Colonic mucosa (tissue), 4 donors: ENCODE results near the gene SNUPN. TPM values are rescaled to one million over a fixed set of nuclear protein-coding genes. Genes with fewer than 3 reads are reported as not detected.

Experiments
- DNase-seq: peaks from one replicate; pipeline ENCODE4 v3.0.0-alpha.2; 2020
- H3K27ac ChIP-seq: fragments of 200-600 bp; one replicate; pipeline ENCODE4 v1.8.0; 2021
- H3K27me3 ChIP-seq: fragments of 200-600 bp; one replicate; pipeline ENCODE4 v1.8.0; 2021
- H3K36me3 ChIP-seq: fragments of 200-600 bp; one replicate; pipeline ENCODE4 v1.8.0; 2021
- H3K4me1 ChIP-seq: fragments of 200-600 bp; one replicate; pipeline ENCODE4 v1.8.0; 2021; ENCODE audit warnings: mild to moderate bottlenecking
- H3K4me3 ChIP-seq: fragments of 200-600 bp; one replicate; pipeline ENCODE4 v1.8.0; 2021
- H3K9ac ChIP-seq, 2 donors: one replicate each; pipeline ENCODE4 v1.7.0; 2013; ENCODE audit warnings: control low read depth in 2 of 2, low read depth in 2 of 2, low read length in 2 of 2
- H3K9me3 ChIP-seq: fragments of 200-600 bp; one replicate; pipeline ENCODE4 v1.8.0; 2021
- CTCF ChIP-seq: fragments of 200-600 bp; IDR thresholded peaks from one replicate; pipeline ENCODE4 v1.8.0; 2022; ENCODE audit warnings: antibody characterized with exemption, mild to moderate bottlenecking
- intact Hi-C: fragments of 100-400 bp; cut with DNase I; formaldehyde crosslinking; loops from one replicate; pipeline ENCODE4 v1.14.1; 2022
- total RNA-seq, 2 donors: library from RNA; stranded (reverse); fragmentation: NEBNext Ultra II Directional in 1 of 2; extraction: Animal tissue kit (Norgen Biotek cat#: 25700) in 1 of 2; gene quantifications; one replicate each; pipeline ENCODE4 v1.2.1, GENCODE V29; 2021
- donor health status: healthy.
- donor health status: DM: no; HTN: no; CAD: no.
- donor health status: DM: no; HTN: no; CAD: no.

SNUPN gene
- total RNA-seq, result 10 to 100 TPM; 19.1 to 20.7 TPM

- H3K4me3 ChIP-seq, result peak within 1 kb of the TSS; percentile 81
- H3K9ac ChIP-seq, result peak within 1 kb of the TSS; percentile 83 to 91
- H3K9me3 ChIP-seq, result no peaks in the 10 kb centered on the region
- H3K27ac ChIP-seq, result peak within 1 kb of the TSS; percentile 91
- no peaks in the 10 kb centered on the region for H3K36me3 ChIP-seq
- no peak for TF ChIP-seq CTCF
- intact Hi-C loops, result no loop called here
- H3K4me1 ChIP-seq, result no peaks in the 10 kb centered on the region
- H3K27me3 ChIP-seq, result no peaks in the 10 kb centered on the region
- peak; percentile 96 for DNase-seq
These were observed at the start of gene SNUPN for GRCh38 chr15:75625542-75626347. Gene SNUPN (minus strand): TSS chr15:75625725. CDS start chr15:75621051, 4,674 bp downstream.

GRCh38 chr15:75674366-75674765, 48.8 kb upstream of the SNUPN start:
- DNase-seq, result no peak
- Histone ChIP-seq H3K27me3 (no peaks in the 10 kb centered on the region), H3K4me1 (no peaks in the 10 kb centered on the region), H3K9ac (no peak overlapping the region), H3K27ac (no peak overlapping the region), H3K36me3 (no peaks in the 10 kb centered on the region), H3K4me3 (no peak overlapping the region), H3K9me3 (no peaks in the 10 kb centered on the region)
- no peak for TF ChIP-seq CTCF
- intact Hi-C loops, result no loop called here

DNA sequence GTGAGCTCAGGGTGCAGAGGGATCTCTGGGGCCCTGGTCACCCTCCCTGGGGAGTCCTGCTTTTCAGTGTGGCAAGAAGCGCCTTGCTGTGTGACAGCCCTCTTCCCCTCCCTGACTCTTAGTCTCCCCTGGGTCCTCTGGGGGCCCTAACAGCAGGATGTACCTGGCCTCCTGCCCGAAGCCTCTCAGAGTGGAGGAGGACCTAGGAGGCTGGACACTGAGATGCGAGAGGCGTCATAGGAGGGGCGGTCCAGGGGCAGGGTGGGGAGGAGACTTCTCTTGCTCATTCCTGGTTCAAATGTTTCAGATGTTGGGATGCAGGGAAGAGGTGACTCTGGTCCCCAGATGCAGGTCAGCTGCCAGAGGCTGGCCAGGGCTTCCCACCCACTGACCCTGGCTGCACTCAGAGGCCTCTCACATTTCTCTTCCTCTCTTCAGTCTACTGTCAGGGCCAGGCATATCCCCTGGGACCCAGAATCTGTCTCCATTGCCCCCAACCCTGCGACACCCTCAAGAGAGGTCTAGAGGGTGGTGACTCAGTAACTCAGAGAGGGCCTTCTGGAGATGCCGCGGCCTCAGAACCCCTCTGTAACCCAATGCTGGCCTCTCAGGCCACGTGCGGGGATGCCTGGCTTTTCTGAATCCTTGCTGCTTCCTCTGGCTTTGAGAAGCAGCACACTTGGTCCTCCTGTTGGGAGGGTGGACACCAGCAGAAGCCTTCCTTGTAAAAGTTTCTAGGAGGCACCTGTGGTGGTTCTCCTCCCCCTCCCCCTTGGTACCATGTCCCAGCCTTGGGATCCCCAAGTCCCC, 48.1 kb upstream of the SNUPN start:
- H3K4me1 ChIP-seq, result no peaks in the 10 kb centered on the region
- intact Hi-C loops, result no loop called here
- H3K4me3 ChIP-seq, result no peak overlapping the region
- H3K27me3 ChIP-seq, result no peaks in the 10 kb centered on the region
- peak; percentile 69 for DNase-seq
- peak overlapping the region; percentile 40 for H3K27ac ChIP-seq
- no peaks in the 10 kb centered on the region for H3K36me3 ChIP-seq
- peak overlapping the region in 1 of 2 donors; percentile 14 for H3K9ac ChIP-seq
- no peaks in the 10 kb centered on the region for H3K9me3 ChIP-seq
- TF ChIP-seq CTCF, result no peak

- H3K9me3 ChIP-seq, result no peaks in the 10 kb centered on the region
- no peak overlapping the region for H3K4me3 ChIP-seq
- H3K4me1 ChIP-seq, result no peaks in the 10 kb centered on the region
- DNase-seq, result no peak
- H3K9ac ChIP-seq, result peak overlapping the region in 1 of 2 donors; percentile 14
- no peak for TF ChIP-seq CTCF
- no peaks in the 10 kb centered on the region for H3K36me3 ChIP-seq
- H3K27ac ChIP-seq, result peak overlapping the region; percentile 40
- intact Hi-C loops, result no loop called here
- H3K27me3 ChIP-seq, result no peaks in the 10 kb centered on the region
These were observed 47.3 kb upstream of the SNUPN start for GRCh38 chr15:75672646-75673425.
